Motor neuron (in vitro differentiated cells): Measurements from ENCODE around the gene OR52B2. TPM values are rescaled to one million over a fixed set of nuclear protein-coding genes. Genes with fewer than 3 reads are reported as not detected.

Experiments
- ATAC-seq, 8 experiments: fragments of 200-7000 bp; cut with Tn5 transposase; replicated peaks in 6 of 8; 2 replicates each; pipeline ENCODE4 v1.8.0; 2021; ENCODE audit warnings: mild to moderate bottlenecking in 8 of 8, moderate library complexity in 8 of 8
- H3K27ac ChIP-seq, 2 donors: fragments of 250-450 bp; sonication (Bioruptor Pico); 2 replicates each; pipeline ENCODE4 v1.9.0; 2021; ENCODE audit warnings: antibody characterized with exemption in 2 of 2, mild to moderate bottlenecking in 2 of 2, moderate library complexity in 1 of 2
- H3K4me1 ChIP-seq, 2 donors: fragments of 250-450 bp; sonication (Bioruptor Pico); replicated peaks in 1 of 2; 2 replicates each; pipeline ENCODE4 v1.6.1; 2021; ENCODE audit warnings: antibody characterized with exemption in 2 of 2, mild to moderate bottlenecking in 2 of 2, moderate library complexity in 1 of 2
- H3K4me3 ChIP-seq, 5 donors: fragments of 250-450 bp; sonication (Bioruptor Pico); 2 replicates each; pipeline ENCODE4 v1.9.0; 2021; ENCODE audit warnings: antibody characterized with exemption in 5 of 5, mild to moderate bottlenecking in 5 of 5, moderate library complexity in 4 of 5
- WGBS, 10 experiments: fragments of 450-650 bp; shearing (Covaris generic); methylation state at CpG; one replicate each; pipeline ENCODE4 v1.0.0; 2022; 5-methylcytosine and 5-hydroxymethylcytosine counted together
- in situ Hi-C, 9 experiments: fragments of 400-800 bp; cut with MboI; loops; one replicate each; pipeline ENCODE4 v1.15.0; 2021; ENCODE audit warnings: low sequenced_read_pairs in 9 of 9, low pct_unique_long_range_greater_than_20kb in 2 of 9; ENCODE audit not compliant: unreplicated experiment in 9 of 9
- total RNA-seq, 8 experiments: library from RNA; unstranded; fragments of 300-600 nt; gene quantifications; 2 replicates each; pipeline versions ENCODE4 v1.2.3 to v1.2.4, GENCODE V29; 2022

The OR52B2 gene
- total RNA-seq, 8 experiments from 2014 or later = 0.18 to 0.81 TPM; not detected in 6

DNA sequence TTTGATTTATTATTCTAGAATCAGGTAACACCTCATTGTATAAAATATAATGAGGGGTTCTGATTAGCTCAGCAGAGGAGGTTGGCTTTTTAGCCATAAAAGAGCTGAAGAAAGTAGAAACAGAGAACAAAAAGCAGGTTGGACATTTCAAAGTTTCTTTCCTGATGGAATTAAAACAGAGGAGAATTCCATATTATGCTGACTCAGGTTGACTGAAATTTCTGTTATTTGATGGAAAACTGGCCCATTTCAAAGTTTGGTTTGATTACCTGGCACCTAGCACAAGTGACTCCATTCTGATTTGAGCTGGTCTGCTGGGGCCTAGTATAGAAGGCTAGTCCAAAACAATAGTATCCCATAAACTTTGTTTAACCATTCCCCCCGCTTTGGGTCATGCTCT, 37.7 kb downstream of the OR52B2 start:
- H3K4me1 ChIP-seq = no peaks in the 10 kb centered on the region
- in situ Hi-C loops = no loop called here

DNA sequence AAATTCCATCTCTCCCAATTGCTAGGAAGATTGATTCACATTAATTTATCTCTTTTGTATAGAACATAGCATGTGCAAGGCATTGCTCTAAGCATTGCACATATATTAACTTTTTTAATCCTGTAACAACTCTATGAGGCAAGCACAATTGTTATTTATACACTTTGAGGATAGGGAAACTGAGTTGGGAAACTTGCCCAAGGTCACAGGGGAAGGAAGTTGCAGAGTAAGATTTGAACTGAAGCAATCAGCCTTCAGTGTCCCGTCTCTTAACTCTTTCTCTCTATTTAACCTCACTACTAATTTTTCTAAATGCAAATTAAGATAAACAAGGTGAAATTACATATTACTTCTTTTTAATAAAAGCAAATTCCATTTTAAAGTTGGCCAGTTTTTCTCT, 40.5 kb downstream of the OR52B2 start:
- ATAC-seq = no peak
- Histone ChIP-seq H3K27ac (no peak overlapping the region), H3K4me1 (no peaks in the 10 kb centered on the region), H3K4me3 (no peak overlapping the region)
- in situ Hi-C loops = no loop called here
- 0 to 100% (median 100%) methylated on average over 1 of the region's 1 CpG; no CpG with 5 or more reads in 1 of the 10 experiments for WGBS, 10 experiments

More for the DNA sequence above, 37.7 kb downstream of the OR52B2 start:
- WGBS, 10 experiments = 0 to 100% (median 33%) methylated on average over 1 of the region's 1 CpG; no CpG with 5 or more reads in 4 of the 10 experiments
- Histone ChIP-seq H3K4me3 (no peak overlapping the region), H3K27ac (no peak overlapping the region)
- no peak for ATAC-seq

DNA sequence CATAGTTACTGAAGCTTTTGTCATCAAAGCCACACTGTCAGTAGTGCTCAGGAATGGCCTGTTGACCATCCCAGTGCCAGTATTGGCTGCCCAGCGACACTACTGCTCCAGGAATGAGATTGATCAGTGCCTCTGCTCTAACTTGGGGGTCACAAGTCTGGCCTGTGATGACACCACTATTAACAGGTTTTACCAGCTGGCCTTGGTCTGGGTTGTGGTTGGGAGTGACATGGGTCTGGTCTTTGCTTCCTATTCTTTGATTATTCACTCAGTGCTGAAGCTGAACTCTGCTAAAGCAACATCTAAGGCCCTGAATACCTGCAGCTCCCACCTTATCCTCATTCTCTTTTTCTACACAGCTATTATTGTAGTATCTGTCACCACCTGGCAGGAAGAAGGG, 41.1 kb downstream of the OR52B2 start:
- no peak overlapping the region for H3K27ac ChIP-seq
- H3K4me1 ChIP-seq = no peaks in the 10 kb centered on the region
- ATAC-seq = no peak
- no peak overlapping the region for H3K4me3 ChIP-seq
- in situ Hi-C loops = no loop called here
- WGBS, 10 experiments = 89 to 100% methylated on average over 1 of the region's 1 CpG; no CpG with 5 or more reads in 8 of the 10 experiments

DNA sequence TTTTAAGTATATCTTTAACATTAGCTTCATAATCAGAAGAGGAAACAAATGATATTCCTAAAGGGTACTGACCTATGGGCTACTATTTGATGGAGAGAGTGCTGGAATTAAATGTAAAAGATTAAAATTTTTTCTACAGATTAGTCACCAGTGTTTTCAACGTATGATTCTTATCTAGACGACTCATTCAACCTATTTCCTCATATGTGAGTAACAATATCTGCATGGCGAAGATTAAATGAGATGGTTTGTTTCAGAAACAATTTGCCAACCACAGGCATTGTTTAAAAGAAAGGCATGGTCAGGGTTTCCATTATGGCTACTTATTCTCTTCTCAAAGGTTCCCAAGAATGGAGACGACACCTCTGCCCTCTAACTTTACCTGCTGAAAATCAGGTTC, 42.2 kb downstream of the OR52B2 start:
- H3K4me1 ChIP-seq = no peaks in the 10 kb centered on the region
- in situ Hi-C loops = no loop called here
- WGBS, 10 experiments = 8 to 100% (median 61%) methylated on average over 2 to 4 of the region's 4 CpGs; no CpG with 5 or more reads in 2 of the 10 experiments
- H3K4me3 ChIP-seq = no peak overlapping the region
- no peak overlapping the region for H3K27ac ChIP-seq
- no peak for ATAC-seq

DNA sequence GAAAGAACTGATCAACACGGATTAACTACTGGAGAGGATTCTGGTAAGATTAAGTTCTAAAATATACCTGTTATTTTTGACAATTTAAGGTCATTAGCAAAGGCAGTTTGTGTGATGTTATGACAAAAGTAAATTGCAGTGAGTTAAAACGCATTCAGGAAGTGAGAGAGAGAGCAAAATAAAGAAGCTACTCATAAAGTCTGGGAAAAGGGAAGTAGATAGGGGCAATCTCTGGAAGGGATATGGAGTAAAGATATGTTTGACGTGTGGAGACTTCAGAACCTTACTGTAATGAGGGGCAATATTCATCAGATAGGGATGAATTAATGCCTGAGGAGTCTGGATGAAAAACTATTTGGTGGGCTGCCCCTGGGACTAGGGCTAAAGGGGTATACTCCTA, 45.9 kb downstream of the OR52B2 start:
- in situ Hi-C loops = no loop called here
- no peak for ATAC-seq
- Histone ChIP-seq H3K27ac (no peak overlapping the region), H3K4me1 (no peaks in the 10 kb centered on the region), H3K4me3 (no peak overlapping the region)
- WGBS, 10 experiments = 0 to 100% (median 56%) methylated on average over 1 to 3 of the region's 3 CpGs

Other genes with a start within 250 kb of the OR52B2 start
- gene OR56A3, start 228.1 kb downstream of the OR52B2 start, total RNA-seq = under 1 TPM in 5 of 8 experiments, not detected in 3; 0.08 to 0.80 (median 0.10) TPM
- gene OR56A5, start 201.8 kb downstream of the OR52B2 start, total RNA-seq = 1 to 10 TPM in 1 of 8 experiments, under 1 TPM in 2, not detected in 5; 0.32 to 1.6 (median 0.84) TPM
- under 1 TPM in 2 of 8 experiments, not detected in 6; 0.21 to 0.62 TPM for gene OR52L1, start 183.3 kb downstream of the OR52B2 start, total RNA-seq
- under 1 TPM in 4 of 8 experiments, not detected in 4; 0.10 to 0.76 (median 0.15) TPM for gene OR56A4, start 163.4 kb downstream of the OR52B2 start, total RNA-seq
- gene OR56A1, start 139.6 kb downstream of the OR52B2 start, total RNA-seq = under 1 TPM in 6 of 8 experiments, not detected in 2; under 0.01 to 0.38 (median 0.12) TPM
- under 1 TPM in 1 of 8 experiments, not detected in 7; 0.18 TPM for gene OR56B4, start 62.6 kb downstream of the OR52B2 start, total RNA-seq
- gene OR52W1, start 28.9 kb upstream of the OR52B2 start, total RNA-seq = under 1 TPM in 4 of 8 experiments, not detected in 4; 0.16 to 0.71 (median 0.36) TPM
- gene C11orf42, start 35.2 kb upstream of the OR52B2 start, total RNA-seq = 1 to 10 TPM in 2 of 8 experiments, under 1 TPM in 5, not detected in 1; 0.50 to 1.3 (median 0.81) TPM
- 10 to 100 TPM; 12.4 to 40.6 (median 25.9) TPM for gene FHIP1B, start 64.3 kb upstream of the OR52B2 start, total RNA-seq
- 1 to 10 TPM in 1 of 8 experiments, under 1 TPM in 5, not detected in 2; 0.14 to 1.1 (median 0.62) TPM for gene CNGA4, start 68.8 kb upstream of the OR52B2 start, total RNA-seq
- 1 to 10 TPM in 4 of 8 experiments, under 1 TPM in 4; 0.27 to 2.4 (median 1.1) TPM for gene CCKBR, start 89.5 kb upstream of the OR52B2 start, total RNA-seq
- 10 to 100 TPM in 1 of 8 experiments, 1 to 10 TPM in 2, under 1 TPM in 5; 0.16 to 20.7 (median 0.84) TPM for gene CAVIN3, start 150.2 kb upstream of the OR52B2 start, total RNA-seq
- gene SMPD1, start 220.1 kb upstream of the OR52B2 start, total RNA-seq = 10 to 100 TPM; 14.4 to 75.1 (median 21.0) TPM
- gene APBB1, start 248.8 kb upstream of the OR52B2 start, total RNA-seq = 100 to 1,000 TPM in 2 of 8 experiments, 10 to 100 TPM in 6; 21.1 to 131 (median 93.3) TPM